ENCODE results near the gene UAP1L1. TPM values are rescaled to one million over a fixed set of nuclear protein-coding genes. Genes with fewer than 3 reads are reported as not detected.

UAP1L1 gene
- total RNA-seq, 1 experiment from 2014 or later, result 6.6 TPM

GRCh38 chr9:137065336-137065967 is 11.9 kb upstream of the UAP1L1 start:
- no peaks in the 10 kb centered on the region for H3K79me1 ChIP-seq (ENCODE audit: insufficient read depth, low read depth, low read length, poor library complexity, severe bottlenecking)
- H3K23me2 ChIP-seq (ENCODE audit: insufficient read length, low read depth, low read length, poor library complexity, severe bottlenecking), result no peaks in the 10 kb centered on the region
- peaks cover 0 to 5% (median 4%) of the 10 kb centered on the region in 3 experiments; a peak in 4 of 7 replicates for H3K36me3 Mint-ChIP-seq (ENCODE audit: insufficient read depth in 1 of 3, low read depth in 3 of 3)
- no peak overlapping the region for H2AFZ ChIP-seq (ENCODE audit: low read length)
- no peak overlapping the region for H3K4me2 ChIP-seq (ENCODE audit: insufficient read depth, insufficient read length, low read length)
- peaks cover 8 to 17% of the 10 kb centered on the region in 2 experiments for H3K4me1 Mint-ChIP-seq
- H4K8ac ChIP-seq (replicated peaks; ENCODE audit: insufficient read length, low read depth, low read length), result no peak overlapping the region
- no peak overlapping the region for H2BK120ac ChIP-seq (ENCODE audit: low read depth, low read length, poor library complexity, severe bottlenecking)
- no peak overlapping the region for H3K4ac ChIP-seq (ENCODE audit: low read depth, low read length)
- no peaks in the 10 kb centered on the region for H3K9me3 Mint-ChIP-seq
- H3K14ac ChIP-seq (ENCODE audit: insufficient read depth, low read length), result no peak overlapping the region
- H3T11ph ChIP-seq (ENCODE audit: low read length), result no peak overlapping the region
- H3K18ac ChIP-seq (ENCODE audit: insufficient read length, low read depth, low read length), result no peak overlapping the region
- no peaks in the 10 kb centered on the region for H3K9me3 ChIP-seq (ENCODE audit: control insufficient read depth, low read depth, low read length)
- H2AK5ac ChIP-seq (ENCODE audit: insufficient read length, low read length), result no peak overlapping the region
- no peak overlapping the region for H3K4me3 Mint-ChIP-seq
- H2BK12ac ChIP-seq (ENCODE audit: insufficient read length, low read depth, low read length), result no peak overlapping the region
- TF ChIP-seq CTCF (conservative IDR thresholded peaks at IDR 0.05), result no peak
- H2BK15ac ChIP-seq (ENCODE audit: low read depth, low read length), result no peak overlapping the region
- DNase-seq, result no peak
- H3K9ac ChIP-seq (ENCODE audit: extremely low read depth, insufficient read length, low read length), result no peak overlapping the region
- H2BK20ac ChIP-seq (ENCODE audit: low read depth, low read length, poor library complexity, severe bottlenecking), result no peak overlapping the region
- H3K27ac ChIP-seq (ENCODE audit: insufficient read length, low read depth, low read length), result no peak overlapping the region
- H4K91ac ChIP-seq (ENCODE audit: insufficient read length, low read depth, low read length), result no peak overlapping the region
- peaks cover 2% of the 10 kb centered on the region; the same call in 1 of the 2 replicates for H3K27me3 Mint-ChIP-seq (ENCODE audit: low read depth)
- peaks cover 4% of the 10 kb centered on the region for H4K20me1 ChIP-seq (ENCODE audit: control insufficient read depth, insufficient read depth, insufficient read length)
- H4K5ac ChIP-seq (ENCODE audit: insufficient read length, low read depth, low read length), result no peak overlapping the region
- WGBS (ENCODE audit: extremely low coverage, insufficient read length, low lambda C conversion rate), result no CpG with 5 or more reads among the region's 23 CpGs
- H3K27ac Mint-ChIP-seq, result no peak overlapping the region
- no peaks in the 10 kb centered on the region for H3K27me3 ChIP-seq (ENCODE audit: insufficient read depth, low read length)
- no peaks in the 10 kb centered on the region for H3K4me1 ChIP-seq (ENCODE audit: insufficient read depth, low read length)
- no peak overlapping the region for H3K56ac ChIP-seq (ENCODE audit: insufficient read length, low read depth, low read length)
- no peak overlapping the region for H2BK5ac ChIP-seq (ENCODE audit: insufficient read length, low read length)
- no peaks in the 10 kb centered on the region for H3K79me2 ChIP-seq (ENCODE audit: insufficient read depth, low read length)
- no peak overlapping the region for H3K23ac ChIP-seq (ENCODE audit: insufficient read length, low read depth, low read length)

Measured in H9 (cell line).